Measurements from ENCODE around the gene TMEM121B.

The TMEM121B gene

DNA sequence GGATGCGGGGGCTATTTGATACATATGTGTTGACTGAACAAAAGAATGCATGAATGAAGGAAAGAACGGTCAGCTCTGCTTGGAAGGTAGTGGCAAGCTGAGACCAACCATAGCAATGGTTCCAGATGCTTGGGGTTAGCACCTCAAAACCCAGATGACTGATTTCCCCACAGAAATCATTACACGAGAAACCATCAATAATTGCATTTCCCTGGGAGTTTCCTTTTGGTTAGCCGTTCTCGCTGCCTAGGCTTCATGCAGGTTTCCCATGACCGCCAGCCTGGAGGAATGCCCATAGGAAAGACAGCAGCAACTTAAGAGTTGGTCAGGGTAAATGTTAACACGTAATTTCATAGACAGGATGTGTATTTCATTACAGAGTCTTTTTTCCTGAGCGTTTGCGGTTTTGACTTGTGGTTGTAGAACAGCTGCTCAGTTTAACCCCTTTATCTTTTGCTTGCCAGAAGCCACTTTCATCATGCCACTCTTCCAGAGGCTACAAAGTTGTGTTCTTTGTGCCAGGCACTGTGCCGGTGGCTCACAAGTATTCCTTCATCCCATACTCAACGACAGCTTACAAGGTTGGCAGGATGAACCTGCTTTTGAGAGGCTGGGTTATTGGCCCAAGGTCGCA lies 33.5 kb downstream of the TMEM121B start:
- no peak for DNase-seq

GRCh38 chr22:17086788-17087497 lies 34.2 kb downstream of the TMEM121B start:
- no peak for DNase-seq

DNA sequence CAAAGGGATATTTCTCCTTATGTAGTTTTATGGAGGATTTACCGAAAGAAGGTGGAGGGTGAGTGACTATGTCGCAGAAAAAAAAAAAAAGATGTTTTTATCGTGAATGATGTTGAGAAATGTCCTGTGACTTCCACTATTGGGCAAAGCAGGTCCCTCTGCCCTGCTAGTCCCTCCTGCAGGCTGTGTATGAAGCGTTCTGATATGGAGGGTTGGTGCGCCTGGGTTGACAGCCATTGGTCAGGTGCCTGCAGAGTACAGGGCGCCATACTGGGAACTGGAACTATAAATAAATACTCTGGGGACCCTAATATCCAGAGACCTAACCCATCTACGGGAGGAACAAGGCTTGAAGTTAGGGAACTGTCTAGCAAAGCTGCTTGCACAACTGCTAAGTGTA lies 34.9 kb downstream of the TMEM121B start:
- no peak for DNase-seq

- no peak for DNase-seq
Measured at GRCh38 chr22:17085277-17086181, 35.6 kb downstream of the TMEM121B start.

- peak; percentile 87 to 94 for DNase-seq
Measured at GRCh38 chr22:17084554-17085276, 36.4 kb downstream of the TMEM121B start, which contains the start of gene IL17RA. Gene IL17RA (plus strand): TSS chr22:17085000. CDS start chr22:17085092, 92 bp downstream.

- DNase-seq, result no peak
Measured at GRCh38 chr22:17083811-17084441, 37.2 kb downstream of the TMEM121B start.

GRCh38 chr22:17083255-17083654 lies 37.9 kb downstream of the TMEM121B start:
- no peak for DNase-seq

- no peak for DNase-seq
Measured at GRCh38 chr22:17079572-17079971, 41.6 kb downstream of the TMEM121B start.

DNA sequence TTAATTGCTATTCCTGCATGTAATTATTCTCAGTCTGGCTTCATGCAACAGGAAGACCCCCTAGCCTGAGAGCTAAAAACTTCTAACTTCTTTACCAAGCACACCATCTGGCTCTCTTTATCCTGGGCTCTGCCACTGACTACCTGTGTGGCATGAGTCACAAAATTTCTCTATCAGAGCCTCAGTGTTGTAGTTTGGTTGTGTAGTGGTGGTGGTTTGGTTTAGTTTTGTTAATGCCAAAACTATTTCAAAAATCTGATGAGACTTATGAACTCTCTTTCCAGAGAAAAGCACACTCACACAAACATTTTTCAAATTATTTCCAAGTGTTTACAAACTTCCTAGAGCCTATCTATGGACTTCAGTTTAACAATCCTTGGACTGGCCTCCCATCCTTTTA lies 43.9 kb downstream of the TMEM121B start:
- DNase-seq, result no peak

DNA sequence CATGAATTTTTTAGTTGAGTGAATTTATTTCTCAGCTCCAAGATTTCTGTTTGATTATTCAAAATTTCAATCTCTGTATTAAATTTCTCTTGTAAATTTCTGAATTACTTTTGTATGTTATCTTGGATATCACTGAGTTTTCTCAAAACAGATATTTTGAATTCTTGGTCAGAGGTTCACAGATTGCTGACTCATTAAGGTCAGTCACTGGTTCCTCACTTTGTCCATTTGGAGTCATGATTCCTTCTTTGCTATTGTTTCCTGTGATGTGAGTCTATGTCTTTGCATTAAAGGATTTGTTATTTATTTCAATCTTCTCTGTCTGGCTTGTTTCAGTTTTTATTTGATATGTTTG lies 46.5 kb downstream of the TMEM121B start:
- DNase-seq, result no peak

DNA sequence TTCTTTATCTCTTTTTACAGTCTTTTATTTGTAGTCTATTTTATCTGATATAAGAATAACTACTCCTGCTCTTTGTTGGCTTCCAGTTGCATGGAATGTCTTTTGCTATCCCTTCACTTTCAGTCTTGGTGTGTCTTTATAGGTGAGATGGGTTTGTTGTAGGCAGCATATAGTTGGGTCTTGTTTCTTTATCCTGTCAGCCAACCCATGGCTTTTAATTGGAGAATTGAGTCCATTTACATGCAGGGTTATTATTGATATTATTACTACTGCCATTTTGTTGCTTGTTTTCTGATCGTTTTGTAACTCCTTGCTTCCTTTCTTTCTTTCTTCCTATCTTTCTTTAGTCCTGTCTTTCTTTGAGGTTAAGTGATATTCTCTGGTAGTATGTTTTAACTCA lies 48.3 kb downstream of the TMEM121B start:
- no peak for DNase-seq
